NCI-H1048 (cell line): ENCODE data around the gene NUP62.
A peak's percentile ranks its signal among the peaks of the same experiment; 100 is the strongest.

Source experiments
- DNase-seq: peaks from one replicate; lab custom pipeline; 2025; lab: John Stamatoyannopoulos, UW

The NUP62 gene

GRCh38 chr19:49866933-49867782 is 62.1 kb downstream of the NUP62 start, which contains the start of gene PNKP:
Gene PNKP (minus strand): TSS chr19:49867576. CDS start chr19:49867204, 372 bp downstream.
- DNase-seq: peak; percentile 86

GRCh38 chr19:49864890-49865289 is 64.4 kb downstream of the NUP62 start:
- DNase-seq: no peak

GRCh38 chr19:49863935-49864320 is 65.4 kb downstream of the NUP62 start:
- DNase-seq: no peak

GRCh38 chr19:49863254-49863934 is 65.9 kb downstream of the NUP62 start:
- no peak for DNase-seq

GRCh38 chr19:49862391-49863253 is 66.7 kb downstream of the NUP62 start:
- no peak for DNase-seq

- no peak for DNase-seq
Measured at GRCh38 chr19:49861541-49862378, 67.5 kb downstream of the NUP62 start.

GRCh38 chr19:49861107-49861506 is 68.2 kb downstream of the NUP62 start:
- DNase-seq: no peak

GRCh38 chr19:49860336-49861102 is 68.8 kb downstream of the NUP62 start:
- no peak for DNase-seq

- DNase-seq: no peak
Measured at GRCh38 chr19:49859682-49860335, 69.5 kb downstream of the NUP62 start.

- DNase-seq: no peak
Measured at GRCh38 chr19:49858088-49858985, 71.0 kb downstream of the NUP62 start.

- no peak for DNase-seq
Measured at GRCh38 chr19:49857838-49858087, 71.5 kb downstream of the NUP62 start.

- DNase-seq: no peak
Measured at GRCh38 chr19:49857061-49857837, 72.1 kb downstream of the NUP62 start.
